Measurements from ENCODE around the gene EMC9. TPM values are rescaled to one million over a fixed set of nuclear protein-coding genes. Genes with fewer than 3 reads are reported as not detected.
A peak's percentile ranks its signal among the peaks of the same experiment; 100 is the strongest.

Gene EMC9
- total RNA-seq, 1 donor from 2014 or later = 18.5 TPM

- Histone ChIP-seq H3K4me1 (ENCODE audit: insufficient read depth, low read length) (peaks cover 14% of the 10 kb centered on the region), H3K4me3 (ENCODE audit: insufficient read depth, low read depth, low read length) (peak within 1 kb of the TSS; percentile 83), H3K79me2 (ENCODE audit: insufficient read depth, low read length) (peaks cover 52% of the 10 kb centered on the region), H3K27ac (ENCODE audit: low read depth, low read length) (peak within 1 kb of the TSS; percentile 64), H3K9me3 (ENCODE audit: insufficient read depth, low read depth, low read length) (no peaks in the 10 kb centered on the region), H3K4me2 (ENCODE audit: low read length) (peak within 1 kb of the TSS; percentile 96), H3K9ac (ENCODE audit: low read length) (peak within 1 kb of the TSS; percentile 83), H4K20me1 (ENCODE audit: insufficient read depth, low read length) (peaks cover 25% of the 10 kb centered on the region), H3K36me3 (ENCODE audit: insufficient read depth, low read length) (peaks cover 35% of the 10 kb centered on the region), H3K27me3 (ENCODE audit: insufficient read depth, low read length) (no peaks in the 10 kb centered on the region), H2AFZ (ENCODE audit: low read depth, low read length) (peak within 1 kb of the TSS; percentile 43)
- H3K9me3 Mint-ChIP-seq (ENCODE audit: unreplicated experiment) = no peaks in the 10 kb centered on the region
- peaks cover 16% of the 10 kb centered on the region for H3K36me3 Mint-ChIP-seq (ENCODE audit: low read depth, unreplicated experiment)
- DNase-seq (ENCODE audit: low read depth) (peak; percentile 97), FAIRE-seq (no peak)
- H3K27me3 Mint-ChIP-seq (ENCODE audit: low read depth, unreplicated experiment) = no peaks in the 10 kb centered on the region
- peaks cover 15% of the 10 kb centered on the region for H3K4me1 Mint-ChIP-seq (ENCODE audit: low read depth, unreplicated experiment)
- H3K4me3 Mint-ChIP-seq (ENCODE audit: unreplicated experiment) = peak within 1 kb of the TSS; percentile 91
- H3K27ac Mint-ChIP-seq (ENCODE audit: unreplicated experiment) = peak within 1 kb of the TSS; percentile 72
- TF ChIP-seq CTCF (IDR thresholded peaks at IDR 0.05; ENCODE audit: insufficient read depth, low read depth, low read length) = no peak
- no peak for TF ChIP-seq EZH2 (IDR thresholded peaks at IDR 0.05; ENCODE audit: insufficient read depth, low read length)
These were observed 47.1 kb upstream of the EMC9 start, which contains the start of gene IPO4 for GRCh38 chr14:24188251-24189058. Gene IPO4 (minus strand): TSS chr14:24188816. CDS start chr14:24188787, 29 bp downstream.

GRCh38 chr14:24187539-24187915 lies 46.1 kb upstream of the EMC9 start:
- Mint-ChIP-seq H3K4me1 (ENCODE audit: low read depth, unreplicated experiment) (peaks cover 15% of the 10 kb centered on the region), H3K27ac (ENCODE audit: unreplicated experiment) (peak overlapping the region; percentile 47), H3K4me3 (ENCODE audit: unreplicated experiment) (peak overlapping the region; percentile 91), H3K9me3 (ENCODE audit: unreplicated experiment) (no peaks in the 10 kb centered on the region), H3K27me3 (ENCODE audit: low read depth, unreplicated experiment) (no peaks in the 10 kb centered on the region), H3K36me3 (ENCODE audit: low read depth, unreplicated experiment) (peaks cover 11% of the 10 kb centered on the region)
- Histone ChIP-seq H4K20me1 (ENCODE audit: insufficient read depth, low read length) (peaks cover 27% of the 10 kb centered on the region), H3K27ac (ENCODE audit: low read depth, low read length) (no peak overlapping the region), H3K4me3 (ENCODE audit: insufficient read depth, low read depth, low read length) (peak overlapping the region; percentile 83), H2AFZ (ENCODE audit: low read depth, low read length) (no peak overlapping the region), H3K4me1 (ENCODE audit: insufficient read depth, low read length) (peaks cover 14% of the 10 kb centered on the region), H3K79me2 (ENCODE audit: insufficient read depth, low read length) (peaks cover 45% of the 10 kb centered on the region), H3K4me2 (ENCODE audit: low read length) (peak overlapping the region; percentile 96), H3K36me3 (ENCODE audit: insufficient read depth, low read length) (peaks cover 30% of the 10 kb centered on the region), H3K9me3 (ENCODE audit: insufficient read depth, low read depth, low read length) (no peaks in the 10 kb centered on the region), H3K27me3 (ENCODE audit: insufficient read depth, low read length) (no peaks in the 10 kb centered on the region), H3K9ac (ENCODE audit: low read length) (peak overlapping the region; percentile 83)
- FAIRE-seq = no peak
- TF ChIP-seq CTCF (IDR thresholded peaks at IDR 0.05; ENCODE audit: insufficient read depth, low read depth, low read length) (no peak), EZH2 (IDR thresholded peaks at IDR 0.05; ENCODE audit: insufficient read depth, low read length) (no peak)
- DNase-seq (ENCODE audit: low read depth) = no peak
